H9 (cell line): ENCODE results near the gene SEPTIN2. TPM values are rescaled to one million over a fixed set of nuclear protein-coding genes. Genes with fewer than 3 reads are reported as not detected.

Experiments used
- DNase-seq: peaks from one replicate; pipeline ENCODE4 v3.0.0-alpha.2; 2017
- H2AFZ ChIP-seq: one replicate; pipeline ENCODE4 v1.6.1; 2013; ENCODE audit warnings: mild to moderate bottlenecking, low read length, control low read depth, moderate library complexity
- H2AK5ac ChIP-seq: 2 replicates; pipeline ENCODE4 v1.6.1; 2013; ENCODE audit warnings: low read length, control low read depth, mixed read lengths; ENCODE audit not compliant: insufficient read length
- H2BK120ac ChIP-seq: one replicate; pipeline ENCODE4 v1.6.1; 2013; ENCODE audit warnings: low read depth, mild to moderate bottlenecking, low read length, control low read depth, inconsistent platforms; ENCODE audit not compliant: poor library complexity, severe bottlenecking
- H2BK12ac ChIP-seq: 2 replicates; pipeline ENCODE4 v1.6.1; 2013; ENCODE audit warnings: low read length, control low read depth, mixed read lengths, low read depth; ENCODE audit not compliant: insufficient read length
- H2BK15ac ChIP-seq: 2 replicates; pipeline ENCODE4 v1.6.1; 2013; ENCODE audit warnings: low read depth, low read length, control low read depth
- H2BK20ac ChIP-seq: one replicate; pipeline ENCODE4 v1.6.1; 2013; ENCODE audit warnings: low read depth, mild to moderate bottlenecking, low read length, control low read depth, inconsistent platforms; ENCODE audit not compliant: poor library complexity, severe bottlenecking
- H2BK5ac ChIP-seq: 2 replicates; pipeline ENCODE4 v1.6.1; 2013; ENCODE audit warnings: low read length, control low read depth, mixed read lengths; ENCODE audit not compliant: insufficient read length
- H3K14ac ChIP-seq: 2 replicates; pipeline ENCODE4 v1.6.1; 2013; ENCODE audit warnings: low read length, control low read depth; ENCODE audit not compliant: insufficient read depth
- H3K18ac ChIP-seq: 2 replicates; pipeline ENCODE4 v1.6.1; 2013; ENCODE audit warnings: low read depth, mild to moderate bottlenecking, mixed read lengths, low read length, control low read depth; ENCODE audit not compliant: insufficient read length
- H3K23ac ChIP-seq: 2 replicates; pipeline ENCODE4 v1.6.1; 2013; ENCODE audit warnings: low read length, control low read depth, mixed read lengths, low read depth; ENCODE audit not compliant: insufficient read length
- H3K23me2 ChIP-seq: 2 replicates; pipeline ENCODE4 v1.6.1; 2013; ENCODE audit warnings: low read depth, mild to moderate bottlenecking, mixed read lengths, low read length, control low read depth; ENCODE audit not compliant: insufficient read length, poor library complexity, severe bottlenecking
- H3K27ac ChIP-seq: 2 replicates; pipeline ENCODE4 v1.5.1; 2013; ENCODE audit warnings: low read length, control low read depth, mixed read lengths, low read depth; ENCODE audit not compliant: insufficient read length
- H3K27me3 ChIP-seq: 2 replicates; pipeline ENCODE4 v1.6.1; 2013; ENCODE audit warnings: low read length, control low read depth, inconsistent platforms; ENCODE audit not compliant: insufficient read depth
- H3K4ac ChIP-seq: 2 replicates; pipeline ENCODE4 v1.6.1; 2013; ENCODE audit warnings: low read depth, mild to moderate bottlenecking, control low read depth, inconsistent platforms, low read length, moderate library complexity
- H3K4me1 ChIP-seq: 2 replicates; pipeline ENCODE4 v1.6.1; 2013; ENCODE audit warnings: low read length, control low read depth, inconsistent platforms; ENCODE audit not compliant: insufficient read depth
- H3K4me2 ChIP-seq: 2 replicates; pipeline ENCODE4 v1.6.1; 2013; ENCODE audit warnings: low read length, control low read depth, mixed read lengths; ENCODE audit not compliant: insufficient read length, insufficient read depth
- H3K56ac ChIP-seq: 2 replicates; pipeline ENCODE4 v1.6.1; 2013; ENCODE audit warnings: low read depth, mild to moderate bottlenecking, mixed read lengths, low read length, control low read depth; ENCODE audit not compliant: insufficient read length
- H3K79me1 ChIP-seq: 2 replicates; pipeline ENCODE4 v1.6.1; 2013; ENCODE audit warnings: low read depth, mild to moderate bottlenecking, moderate library complexity, low read length, control low read depth, inconsistent platforms; ENCODE audit not compliant: insufficient read depth, poor library complexity, severe bottlenecking
- H3K79me2 ChIP-seq: 2 replicates; pipeline ENCODE4 v1.6.1; 2013; ENCODE audit warnings: low read length, control low read depth, inconsistent platforms; ENCODE audit not compliant: insufficient read depth
- H3K9ac ChIP-seq: 2 replicates; pipeline ENCODE4 v1.6.1; 2013; ENCODE audit warnings: low read length, control low read depth, mixed read lengths; ENCODE audit not compliant: insufficient read length; ENCODE audit errors: extremely low read depth
- H3K9me3 ChIP-seq: one replicate; pipeline ENCODE4 v1.6.1; 2013; ENCODE audit warnings: low read depth, low read length, inconsistent platforms; ENCODE audit not compliant: control insufficient read depth
- H3T11ph ChIP-seq: one replicate; pipeline ENCODE4 v1.6.1; 2013; ENCODE audit warnings: mild to moderate bottlenecking, low read length, control low read depth, inconsistent platforms
- H4K20me1 ChIP-seq: one replicate; pipeline ENCODE4 v1.6.1; 2013; ENCODE audit not compliant: control insufficient read depth, insufficient read length, insufficient read depth
- H4K5ac ChIP-seq: 2 replicates; pipeline ENCODE4 v1.6.1; 2013; ENCODE audit warnings: low read depth, mild to moderate bottlenecking, mixed read lengths, low read length, control low read depth; ENCODE audit not compliant: insufficient read length
- H4K8ac ChIP-seq: replicated peaks from 2 replicates; pipeline ENCODE4 v1.6.1; 2013; ENCODE audit warnings: low read length, control low read depth, mixed read lengths, low read depth; ENCODE audit not compliant: insufficient read length
- H4K91ac ChIP-seq: 2 replicates; pipeline ENCODE4 v1.6.1; 2013; ENCODE audit warnings: low read depth, mild to moderate bottlenecking, moderate library complexity, mixed read lengths, low read length, control low read depth; ENCODE audit not compliant: insufficient read length
- H3K27ac Mint-ChIP-seq, 3 experiments: 2 replicates in 2 of 3; 3 replicates in 1 of 3; pipeline ENCODE4 v1.8.0; 2020 to 2021; ENCODE audit warnings: mixed read lengths in 3 of 3, mild to moderate bottlenecking in 1 of 3, moderate library complexity in 1 of 3
- H3K27me3 Mint-ChIP-seq: 2 replicates; pipeline ENCODE4 v1.8.0; 2021; ENCODE audit warnings: low read depth, mild to moderate bottlenecking, moderate library complexity, mixed read lengths
- H3K36me3 Mint-ChIP-seq, 3 experiments: 2 replicates in 2 of 3; 3 replicates in 1 of 3; pipeline ENCODE4 v1.8.0; 2020 to 2021; ENCODE audit warnings: low read depth in 3 of 3, mixed read lengths in 3 of 3; ENCODE audit not compliant: insufficient read depth in 1 of 3
- H3K4me1 Mint-ChIP-seq, 2 experiments: 2 replicates each; pipeline ENCODE4 v1.8.0; 2020; ENCODE audit warnings: mixed read lengths in 2 of 2
- H3K4me3 Mint-ChIP-seq, 2 experiments: 2 replicates in 1 of 2; 3 replicates in 1 of 2; pipeline ENCODE4 v1.8.0; 2020 to 2021; ENCODE audit warnings: mild to moderate bottlenecking in 2 of 2, mixed read lengths in 2 of 2, moderate library complexity in 1 of 2
- H3K9me3 Mint-ChIP-seq, 2 experiments: 2 replicates in 1 of 2; 3 replicates in 1 of 2; pipeline ENCODE4 v1.8.0; 2020; ENCODE audit warnings: mild to moderate bottlenecking in 2 of 2, mixed read lengths in 2 of 2, moderate library complexity in 1 of 2
- WGBS: extraction: QIAGEN DNeasy Blood & Tissue Kit; methylation state at CpG from one replicate; pipeline ENCODE4 v1.1.7; 2013; ENCODE audit warnings: missing lambda C conversion rate, low lambda C conversion rate, mixed read lengths; ENCODE audit not compliant: insufficient read length; ENCODE audit errors: extremely low coverage; 5-methylcytosine and 5-hydroxymethylcytosine counted together
- total RNA-seq: library from RNA; stranded (reverse); gene quantifications from 2 replicates; pipeline ENCODE4 v1.2.1, GENCODE V29; 2021
- TF ChIP-seq, protein P1 (sequence below): fragments of 200-600 bp; sonication (generic); conservative IDR thresholded peaks from 3 replicates; pipeline ENCODE4 v1.8.0; 2021; ENCODE audit warnings: antibody characterized with exemption, mild to moderate bottlenecking

The SEPTIN2 gene
- total RNA-seq, 1 experiment from 2014 or later = 385 TPM

DNA sequence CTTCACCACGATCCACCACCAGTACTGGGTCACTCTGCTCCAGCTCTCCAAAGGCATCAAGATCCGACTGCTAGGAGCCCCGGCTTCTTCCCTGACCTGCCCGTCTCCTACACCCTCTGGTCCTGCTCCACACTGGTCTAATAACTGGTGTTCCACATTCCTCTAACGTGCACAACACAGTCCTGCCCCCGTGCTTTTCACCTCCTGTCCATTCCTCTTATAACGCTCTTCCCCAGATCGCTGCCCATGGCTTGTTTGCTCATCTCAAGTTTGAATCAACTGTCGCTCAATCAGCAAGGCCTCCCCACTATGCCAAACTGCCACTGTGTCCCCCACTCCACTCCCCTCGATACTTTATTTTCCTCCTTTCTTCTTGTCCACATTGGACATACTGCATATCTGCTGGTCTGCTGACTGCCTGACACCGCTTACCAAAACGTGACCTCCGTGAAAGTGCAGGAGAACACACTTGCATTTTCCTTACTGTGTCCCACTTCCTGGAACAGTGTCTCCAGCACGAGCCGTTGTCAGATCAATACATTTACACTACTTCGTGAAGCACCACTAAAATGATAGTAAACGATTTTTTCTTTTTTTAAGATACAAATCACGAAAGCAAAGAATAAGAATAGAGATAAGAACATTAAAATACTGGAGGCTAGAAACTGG, 6.8 kb upstream of the SEPTIN2 start:
- Histone ChIP-seq H3K23ac (no peak overlapping the region), H3T11ph (no peak overlapping the region), H3K9ac (no peak overlapping the region), H3K79me1 (peaks cover 6% of the 10 kb centered on the region), H2AK5ac (no peak overlapping the region), H3K18ac (no peak overlapping the region), H3K4me2 (no peak overlapping the region), H3K56ac (no peak overlapping the region), H3K79me2 (peaks cover 65% of the 10 kb centered on the region), H3K9me3 (no peaks in the 10 kb centered on the region), H4K8ac (no peak overlapping the region), H2BK20ac (no peak overlapping the region), H3K4me1 (0 out of 2 replicates have a peak, but pooled peaks cover 2% of the 10 kb centered on the region), H4K91ac (no peak overlapping the region), H4K5ac (no peak overlapping the region), H3K27me3 (no peaks in the 10 kb centered on the region), H2AFZ (no peak overlapping the region), H2BK5ac (no peak overlapping the region), H4K20me1 (no peaks in the 10 kb centered on the region), H2BK15ac (no peak overlapping the region), H3K14ac (no peak overlapping the region), H3K4ac (no peak overlapping the region), H3K27ac (no peak overlapping the region), H2BK120ac (no peak overlapping the region), H2BK12ac (no peak overlapping the region), H3K23me2 (no peaks in the 10 kb centered on the region)
- no peaks in the 10 kb centered on the region; a peak in 2 of 7 replicates for H3K36me3 Mint-ChIP-seq
- no peaks in the 10 kb centered on the region for H3K27me3 Mint-ChIP-seq
- peak overlapping the region; percentile 6 to 46 (median 24); a peak in 4 of 7 replicates for H3K27ac Mint-ChIP-seq
- peaks cover 42 to 45% of the 10 kb centered on the region in 2 experiments for H3K4me1 Mint-ChIP-seq
- TF ChIP-seq, protein P1, sequence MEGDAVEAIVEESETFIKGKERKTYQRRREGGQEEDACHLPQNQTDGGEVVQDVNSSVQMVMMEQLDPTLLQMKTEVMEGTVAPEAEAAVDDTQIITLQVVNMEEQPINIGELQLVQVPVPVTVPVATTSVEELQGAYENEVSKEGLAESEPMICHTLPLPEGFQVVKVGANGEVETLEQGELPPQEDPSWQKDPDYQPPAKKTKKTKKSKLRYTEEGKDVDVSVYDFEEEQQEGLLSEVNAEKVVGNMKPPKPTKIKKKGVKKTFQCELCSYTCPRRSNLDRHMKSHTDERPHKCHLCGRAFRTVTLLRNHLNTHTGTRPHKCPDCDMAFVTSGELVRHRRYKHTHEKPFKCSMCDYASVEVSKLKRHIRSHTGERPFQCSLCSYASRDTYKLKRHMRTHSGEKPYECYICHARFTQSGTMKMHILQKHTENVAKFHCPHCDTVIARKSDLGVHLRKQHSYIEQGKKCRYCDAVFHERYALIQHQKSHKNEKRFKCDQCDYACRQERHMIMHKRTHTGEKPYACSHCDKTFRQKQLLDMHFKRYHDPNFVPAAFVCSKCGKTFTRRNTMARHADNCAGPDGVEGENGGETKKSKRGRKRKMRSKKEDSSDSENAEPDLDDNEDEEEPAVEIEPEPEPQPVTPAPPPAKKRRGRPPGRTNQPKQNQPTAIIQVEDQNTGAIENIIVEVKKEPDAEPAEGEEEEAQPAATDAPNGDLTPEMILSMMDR = no peak
- no peaks in the 10 kb centered on the region for H3K9me3 Mint-ChIP-seq
- no CpG with 5 or more reads among the region's 18 CpGs for WGBS
- DNase-seq = no peak
- no peak overlapping the region for H3K4me3 Mint-ChIP-seq
